Kidney (tissue), 14 donors: ENCODE results near the gene DRAXIN. TPM values are rescaled to one million over a fixed set of nuclear protein-coding genes. Genes with fewer than 3 reads are reported as not detected.

Source experiments
- DNase-seq, 5 donors: peaks; one replicate each; pipeline ENCODE4 v3.0.0-alpha.2; 2013 to 2020
- FAIRE-seq: peaks from 2 replicates; lab custom pipeline; 2012; peaks lifted over from hg19 to GRCh38; lab: Jason Lieb, UNC
- H3K27ac ChIP-seq, 2 donors: one replicate each; pipeline ENCODE4 v1.7.0; 2013; ENCODE audit warnings: low read depth in 2 of 2, low read length in 2 of 2, inconsistent platforms in 1 of 2
- H3K27me3 ChIP-seq: one replicate; pipeline ENCODE4 v1.7.1; 2013; ENCODE audit warnings: low read length, inconsistent platforms; ENCODE audit not compliant: control insufficient read depth, insufficient read depth
- H3K36me3 ChIP-seq, 3 donors: one replicate each; pipeline versions ENCODE4 v1.7.0 to v1.7.1; 2013; ENCODE audit warnings: low read length in 3 of 3, control low read depth in 1 of 3, inconsistent platforms in 1 of 3; ENCODE audit not compliant: insufficient read depth in 3 of 3, control insufficient read depth in 2 of 3
- H3K4me1 ChIP-seq, 3 donors: one replicate each; pipeline versions ENCODE4 v1.7.0 to v1.7.1; 2013; ENCODE audit warnings: low read length in 3 of 3, inconsistent platforms in 1 of 3, low read depth in 1 of 3; ENCODE audit not compliant: control insufficient read depth in 2 of 3, insufficient read depth in 2 of 3
- H3K4me3 ChIP-seq, 3 donors: one replicate each; pipeline versions ENCODE4 v1.7.0 to v1.8.1; 2013; ENCODE audit warnings: low read length in 3 of 3, control low read depth in 1 of 3, inconsistent platforms in 1 of 3
- H3K9ac ChIP-seq, 3 donors: one replicate each; pipeline versions ENCODE4 v1.7.0 to v1.7.1; 2013; ENCODE audit warnings: low read length in 3 of 3, control low read depth in 1 of 3, inconsistent platforms in 1 of 3
- H3K9me3 ChIP-seq, 3 donors: one replicate each; pipeline versions ENCODE4 v1.7.0 to v1.7.1; 2013; ENCODE audit warnings: low read length in 3 of 3, control low read depth in 1 of 3, inconsistent platforms in 1 of 3; ENCODE audit not compliant: control insufficient read depth in 2 of 3, insufficient read depth in 1 of 3
- CTCF ChIP-seq: IDR thresholded peaks from 3 replicates; pipeline ENCODE4 v1.5.1; 2012; ENCODE audit warnings: mild to moderate bottlenecking, moderate library complexity, borderline replicate concordance; ENCODE audit not compliant: insufficient read depth; ENCODE audit errors: extremely low read depth
- intact Hi-C: fragments of 100-400 bp; cut with DNase I; formaldehyde crosslinking; loops from one replicate; pipeline ENCODE4 v1.11.1; 2022
- polyA plus RNA-seq: library from polyadenylated mRNA; stranded (reverse); fragments of 350-450 nt; fragmentation: Illumina TruSeq; extraction: RNeasy Lipid Tissue Mini Kit (QIAGEN cat#74804); gene quantifications from one replicate; pipeline ENCODE4 v1.2.3, GENCODE V29; 2014; ENCODE audit warnings: low read depth, low replicate concordance; ENCODE audit not compliant: insufficient read depth
- total RNA-seq: library from RNA; stranded (reverse); fragmentation: NEBNext Ultra II Directional; extraction: Animal tissue kit (Norgen Biotek cat#: 25700); gene quantifications from one replicate; pipeline ENCODE4 v1.2.1, GENCODE V29; 2021
- donor health status: control.
- donor health status: control.
- donor health status: control.
- donor health status: control.
- donor health status: control.
- donor health status: DM: yes; HTN: yes; CAD: no.
- donor health status: Normal renal cell carcinoma (clear cell type).

Gene DRAXIN
- total and polyA plus RNA-seq, 2 donors from 2014 or later, result 0.17 to 0.28 TPM

- Histone ChIP-seq H3K4me1 (peaks cover 0 to 2% (median 0%) of the 10 kb centered on the region in 3 donors), H3K27ac (no peak overlapping the region), H3K9ac (no peak overlapping the region), H3K4me3 (no peak overlapping the region), H3K9me3 (no peaks in the 10 kb centered on the region), H3K27me3 (no peaks in the 10 kb centered on the region), H3K36me3 (no peaks in the 10 kb centered on the region)
- FAIRE-seq, result no peak
- no peak for TF ChIP-seq CTCF
- intact Hi-C loops, result loop anchor here (5.0 to 10.0 kb wide), 2 partner anchors 399 to 606 kb away; no protein-coding TSS in a partner anchor
- no peak for DNase-seq
These were observed 47.7 kb upstream of the DRAXIN start for GRCh38 chr1:11643782-11644181.

GRCh38 chr1:11645270-11645669 is 46.2 kb upstream of the DRAXIN start:
- H3K36me3 ChIP-seq, result no peaks in the 10 kb centered on the region
- FAIRE-seq (no peak), DNase-seq (no peak)
- H3K9ac ChIP-seq, result no peak overlapping the region
- intact Hi-C loops, result loop anchor here (10.0 kb wide), 1 partner anchor 400 kb away; no protein-coding TSS in a partner anchor
- peaks cover 10% of the 10 kb centered on the region for H3K27me3 ChIP-seq
- no peaks in the 10 kb centered on the region for H3K9me3 ChIP-seq
- no peak overlapping the region for H3K4me3 ChIP-seq
- H3K4me1 ChIP-seq, result peaks cover 0 to 4% (median 0%) of the 10 kb centered on the region in 3 donors
- TF ChIP-seq CTCF, result no peak
- no peak overlapping the region for H3K27ac ChIP-seq

- intact Hi-C loops, result loop anchor here (10.0 kb wide), 1 partner anchor 401 kb away; no protein-coding TSS in a partner anchor
- FAIRE-seq (no peak), DNase-seq (peak; percentile 81 to 91 (median 87))
- Histone ChIP-seq H3K27me3 (peaks cover 11% of the 10 kb centered on the region), H3K9me3 (no peaks in the 10 kb centered on the region), H3K4me1 (peaks cover 0 to 4% (median 0%) of the 10 kb centered on the region in 3 donors), H3K9ac (no peak overlapping the region), H3K27ac (no peak overlapping the region), H3K36me3 (no peaks in the 10 kb centered on the region), H3K4me3 (no peak overlapping the region)
- TF ChIP-seq CTCF, result peak; percentile 64
These were observed 45.7 kb upstream of the DRAXIN start for GRCh38 chr1:11645670-11646265.

- no peak overlapping the region for H3K9ac ChIP-seq
- H3K36me3 ChIP-seq, result no peaks in the 10 kb centered on the region
- no peak overlapping the region for H3K4me3 ChIP-seq
- H3K9me3 ChIP-seq, result no peaks in the 10 kb centered on the region
- H3K4me1 ChIP-seq, result peaks cover 0 to 4% (median 0%) of the 10 kb centered on the region in 3 donors
- no peak for DNase-seq
- intact Hi-C loops, result loop anchor here (10.0 kb wide), 1 partner anchor 402 kb away; no protein-coding TSS in a partner anchor
- peaks cover 11% of the 10 kb centered on the region for H3K27me3 ChIP-seq
- H3K27ac ChIP-seq, result no peak overlapping the region
- no peak for TF ChIP-seq CTCF
- no peak for FAIRE-seq
These were observed 45.2 kb upstream of the DRAXIN start for GRCh38 chr1:11646317-11646716.
